Trophoblast cell (in vitro differentiated cells and primary cell): Measurements from ENCODE around the gene DDX39B.

ENCODE experiments used
- DNase-seq, 2 donors: peaks; one replicate each; pipeline ENCODE4 v3.0.0-alpha.2; 2016
- H2AFZ ChIP-seq: 2 replicates; pipeline ENCODE4 v1.6.1; 2013; ENCODE audit warnings: low read length, moderate library complexity, mild to moderate bottlenecking; ENCODE audit not compliant: insufficient read depth, poor library complexity
- H2AK5ac ChIP-seq: 2 replicates; pipeline ENCODE4 v1.6.1; 2013; ENCODE audit warnings: mild to moderate bottlenecking, low read length
- H2BK120ac ChIP-seq: 2 replicates; pipeline ENCODE4 v1.6.1; 2013; ENCODE audit warnings: low read length, mild to moderate bottlenecking, moderate library complexity; ENCODE audit not compliant: insufficient read depth, poor library complexity
- H2BK12ac ChIP-seq: 2 replicates; pipeline ENCODE4 v1.6.1; 2013; ENCODE audit warnings: mild to moderate bottlenecking, low read length, moderate library complexity
- H2BK5ac ChIP-seq: 2 replicates; pipeline ENCODE4 v1.6.1; 2013; ENCODE audit warnings: low read length, low read depth, moderate library complexity, mild to moderate bottlenecking; ENCODE audit not compliant: poor library complexity
- H3K14ac ChIP-seq: 2 replicates; pipeline ENCODE4 v1.6.1; 2013; ENCODE audit warnings: mild to moderate bottlenecking, low read length
- H3K18ac ChIP-seq: 2 replicates; pipeline ENCODE4 v1.6.1; 2013; ENCODE audit warnings: mild to moderate bottlenecking, low read length
- H3K23ac ChIP-seq: 2 replicates; pipeline ENCODE4 v1.6.1; 2013; ENCODE audit warnings: low read length
- H3K27ac ChIP-seq: 2 replicates; pipeline ENCODE4 v1.5.1; 2013; ENCODE audit warnings: low read depth, mild to moderate bottlenecking, inconsistent platforms, low read length, moderate library complexity
- H3K27me3 ChIP-seq: 2 replicates; pipeline ENCODE4 v1.6.1; 2013; ENCODE audit warnings: inconsistent platforms, mild to moderate bottlenecking, low read length, moderate library complexity; ENCODE audit not compliant: insufficient read depth
- H3K36me3 ChIP-seq, 2 experiments: 1 replicate in 1 of 2; 2 replicates in 1 of 2; pipeline ENCODE4 v1.6.1; 2013; ENCODE audit warnings: low read length in 2 of 2, mild to moderate bottlenecking in 2 of 2, moderate library complexity in 1 of 2; ENCODE audit not compliant: insufficient read depth in 2 of 2, control insufficient read depth in 1 of 2
- H3K4ac ChIP-seq: 2 replicates; pipeline ENCODE4 v1.6.1; 2013; ENCODE audit warnings: low read depth, mild to moderate bottlenecking, low read length, moderate library complexity
- H3K4me1 ChIP-seq, 2 experiments: 1 replicate in 1 of 2; 2 replicates in 1 of 2; pipeline ENCODE4 v1.6.1; 2013; ENCODE audit warnings: low read length in 2 of 2, mild to moderate bottlenecking in 2 of 2, moderate library complexity in 1 of 2; ENCODE audit not compliant: insufficient read depth in 2 of 2, control insufficient read depth in 1 of 2
- H3K4me2 ChIP-seq: 2 replicates; pipeline ENCODE4 v1.6.1; 2013; ENCODE audit warnings: inconsistent platforms, mild to moderate bottlenecking, low read length, moderate library complexity
- H3K4me3 ChIP-seq: 2 replicates; pipeline ENCODE4 v1.5.1; 2013; ENCODE audit warnings: mild to moderate bottlenecking, low read depth, low read length, inconsistent platforms
- H3K79me1 ChIP-seq: one replicate; pipeline ENCODE4 v1.6.1; 2013; ENCODE audit warnings: low read length
- H3K79me2 ChIP-seq: 2 replicates; pipeline ENCODE4 v1.6.1; 2013; ENCODE audit warnings: low read length, mild to moderate bottlenecking; ENCODE audit not compliant: control insufficient read depth, insufficient read depth, poor library complexity
- H3K9ac ChIP-seq: 2 replicates; pipeline ENCODE4 v1.6.1; 2013; ENCODE audit warnings: mild to moderate bottlenecking, low read length
- H3K9me3 ChIP-seq: 2 replicates; pipeline ENCODE4 v1.6.1; 2013; ENCODE audit warnings: low read depth, mild to moderate bottlenecking, control low read depth, inconsistent platforms, low read length; ENCODE audit not compliant: insufficient read depth
- H4K12ac ChIP-seq: 2 replicates; pipeline ENCODE4 v1.6.1; 2013; ENCODE audit warnings: low read depth, mild to moderate bottlenecking, low read length, moderate library complexity
- H4K8ac ChIP-seq: 2 replicates; pipeline ENCODE4 v1.6.1; 2013; ENCODE audit warnings: low read depth, mild to moderate bottlenecking, low read length, moderate library complexity
- H4K91ac ChIP-seq: one replicate; pipeline ENCODE4 v1.6.1; 2013; ENCODE audit warnings: low read depth, mild to moderate bottlenecking, low read length, moderate library complexity
- WGBS: extraction: QIAGEN DNeasy Blood & Tissue Kit; methylation state at CpG from one replicate; pipeline ENCODE4 v1.1.7; 2013; ENCODE audit warnings: missing lambda C conversion rate; ENCODE audit not compliant: insufficient read length, insufficient coverage; ENCODE audit errors: extremely low coverage; 5-methylcytosine and 5-hydroxymethylcytosine counted together

Gene DDX39B

DNA sequence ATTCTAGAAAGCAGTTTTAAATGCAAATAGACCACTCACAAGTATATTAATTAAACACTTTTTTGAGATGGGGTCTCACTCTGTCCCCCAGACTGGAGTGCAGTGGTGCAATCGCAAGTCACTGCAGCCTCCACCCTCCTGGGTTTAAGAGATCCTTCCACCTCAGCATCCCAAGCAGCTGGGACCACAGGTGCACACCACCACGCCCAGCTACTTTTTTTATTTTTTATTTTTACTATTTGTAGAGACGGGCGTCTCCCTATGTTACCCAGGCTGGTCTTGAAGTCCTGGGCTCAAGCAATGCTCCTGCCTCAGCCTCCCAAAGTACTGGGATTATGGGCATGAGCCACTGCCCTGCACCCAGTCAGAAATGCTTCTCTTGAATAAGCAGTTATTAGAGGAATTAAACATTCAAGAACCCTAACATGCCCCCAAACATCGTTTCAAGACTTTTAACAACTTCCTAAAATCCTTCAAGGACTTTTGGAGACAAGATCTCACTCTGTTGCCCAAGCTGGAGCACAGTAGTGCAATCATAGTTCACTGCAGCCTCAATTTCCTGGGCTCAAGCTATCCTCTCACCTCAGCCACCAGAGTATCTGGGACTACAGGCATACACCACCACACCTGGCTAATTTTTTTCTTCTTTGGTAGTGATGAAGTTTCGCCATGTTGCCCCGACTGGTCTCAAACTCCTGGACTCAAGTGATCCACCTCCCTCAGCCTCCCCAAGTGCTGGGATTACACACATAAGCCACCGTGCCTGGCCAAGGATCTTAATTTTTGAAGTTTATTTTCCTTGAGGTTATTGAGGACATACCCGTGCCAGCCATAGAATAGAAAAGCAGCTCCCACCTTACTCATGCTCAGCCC lies 9.8 kb downstream of the DDX39B start:
- H3K4ac ChIP-seq = no peak overlapping the region
- no peak overlapping the region for H4K8ac ChIP-seq
- no peak overlapping the region for H3K4me2 ChIP-seq

DNA sequence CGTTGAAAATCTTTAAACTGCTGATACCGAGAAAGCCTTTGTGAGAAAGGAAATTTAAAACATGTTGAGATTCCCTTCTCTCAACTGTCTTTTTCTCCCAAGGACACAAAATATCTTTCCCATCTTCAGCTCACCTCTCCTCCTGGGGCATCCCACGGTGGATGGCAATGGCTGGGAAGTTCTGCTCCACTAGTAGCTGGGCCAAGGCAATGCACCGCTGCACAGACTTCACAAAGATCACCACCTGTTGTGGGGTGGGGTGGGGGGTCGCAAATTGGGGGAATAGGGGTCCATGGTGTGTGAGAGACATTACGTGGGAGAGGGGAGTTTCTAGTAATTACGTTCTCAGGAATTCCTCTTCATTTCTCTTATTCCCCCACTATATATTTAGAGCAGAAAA lies 10.6 kb downstream of the DDX39B start:
- Histone ChIP-seq H4K12ac (no peak overlapping the region), H2AFZ (no peak overlapping the region), H3K27ac (no peak overlapping the region), H3K79me1 (no peaks in the 10 kb centered on the region), H3K4me1 (no peaks in the 10 kb centered on the region), H3K23ac (no peak overlapping the region), H3K4me3 (no peak overlapping the region), H2AK5ac (no peak overlapping the region), H3K36me3 (peaks cover 42 to 63% of the 10 kb centered on the region in 2 experiments), H2BK5ac (no peak overlapping the region), H2BK120ac (no peak overlapping the region), H3K9ac (no peak overlapping the region), H4K91ac (no peak overlapping the region), H4K8ac (no peak overlapping the region), H3K79me2 (no peaks in the 10 kb centered on the region), H3K18ac (no peak overlapping the region), H3K4ac (no peak overlapping the region), H2BK12ac (no peak overlapping the region), H3K14ac (no peak overlapping the region), H3K27me3 (no peaks in the 10 kb centered on the region), H3K4me2 (no peak overlapping the region), H3K9me3 (no peaks in the 10 kb centered on the region)
- no peak for DNase-seq
- no CpG with 5 or more reads among the region's 7 CpGs for WGBS

More for the DNA sequence above, 9.8 kb downstream of the DDX39B start:
- H3K9me3 ChIP-seq = no peaks in the 10 kb centered on the region
- WGBS = no CpG with 5 or more reads among the region's 9 CpGs
- H3K79me1 ChIP-seq = no peaks in the 10 kb centered on the region
- DNase-seq = no peak
- H3K79me2 ChIP-seq = no peaks in the 10 kb centered on the region
- no peak overlapping the region for H2AK5ac ChIP-seq
- no peak overlapping the region for H2BK5ac ChIP-seq
- peaks cover 48 to 71% of the 10 kb centered on the region in 2 experiments for H3K36me3 ChIP-seq
- H4K91ac ChIP-seq = no peak overlapping the region
- H3K18ac ChIP-seq = no peak overlapping the region
- no peak overlapping the region for H2BK120ac ChIP-seq
- no peak overlapping the region for H3K9ac ChIP-seq
- no peak overlapping the region for H3K4me3 ChIP-seq
- no peak overlapping the region for H3K14ac ChIP-seq
- H2BK12ac ChIP-seq = no peak overlapping the region
- H4K12ac ChIP-seq = no peak overlapping the region
- H3K23ac ChIP-seq = no peak overlapping the region
- no peaks in the 10 kb centered on the region for H3K27me3 ChIP-seq
- H3K4me1 ChIP-seq = no peaks in the 10 kb centered on the region
- H2AFZ ChIP-seq = no peak overlapping the region
- no peak overlapping the region for H3K27ac ChIP-seq

DNA sequence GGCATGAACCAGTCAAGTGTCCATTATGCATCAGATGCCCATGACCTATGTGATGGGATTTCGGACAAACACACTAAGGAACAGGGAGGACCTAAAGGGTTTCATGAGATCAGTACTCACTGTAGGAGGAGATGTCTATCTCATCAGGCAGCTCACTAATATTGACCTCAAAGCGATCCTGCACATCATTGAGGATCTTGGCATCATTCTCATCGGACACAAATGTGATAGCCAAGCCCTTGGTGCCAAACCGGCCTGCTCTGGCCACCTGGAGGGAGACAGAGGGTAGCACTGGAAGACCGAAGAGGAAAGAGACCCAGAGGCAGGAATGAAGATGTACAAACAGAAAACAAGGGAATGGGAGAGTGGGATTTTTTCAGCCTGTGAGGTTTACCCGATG lies 11.1 kb downstream of the DDX39B start:
- Histone ChIP-seq H3K9me3 (no peaks in the 10 kb centered on the region), H2BK5ac (no peak overlapping the region), H2AK5ac (no peak overlapping the region), H3K79me1 (no peaks in the 10 kb centered on the region), H3K27me3 (no peaks in the 10 kb centered on the region), H4K8ac (no peak overlapping the region), H3K27ac (no peak overlapping the region), H3K9ac (no peak overlapping the region), H3K79me2 (no peaks in the 10 kb centered on the region), H2BK12ac (no peak overlapping the region), H3K4me2 (no peak overlapping the region), H3K23ac (no peak overlapping the region), H3K14ac (no peak overlapping the region), H3K4me3 (no peak overlapping the region), H4K91ac (no peak overlapping the region), H3K36me3 (peaks cover 42 to 58% of the 10 kb centered on the region in 2 experiments), H3K4ac (no peak overlapping the region), H3K18ac (no peak overlapping the region), H3K4me1 (no peaks in the 10 kb centered on the region), H2AFZ (no peak overlapping the region), H4K12ac (no peak overlapping the region), H2BK120ac (no peak overlapping the region)
- DNase-seq = no peak
- no CpG with 5 or more reads among the region's 6 CpGs for WGBS

DNA sequence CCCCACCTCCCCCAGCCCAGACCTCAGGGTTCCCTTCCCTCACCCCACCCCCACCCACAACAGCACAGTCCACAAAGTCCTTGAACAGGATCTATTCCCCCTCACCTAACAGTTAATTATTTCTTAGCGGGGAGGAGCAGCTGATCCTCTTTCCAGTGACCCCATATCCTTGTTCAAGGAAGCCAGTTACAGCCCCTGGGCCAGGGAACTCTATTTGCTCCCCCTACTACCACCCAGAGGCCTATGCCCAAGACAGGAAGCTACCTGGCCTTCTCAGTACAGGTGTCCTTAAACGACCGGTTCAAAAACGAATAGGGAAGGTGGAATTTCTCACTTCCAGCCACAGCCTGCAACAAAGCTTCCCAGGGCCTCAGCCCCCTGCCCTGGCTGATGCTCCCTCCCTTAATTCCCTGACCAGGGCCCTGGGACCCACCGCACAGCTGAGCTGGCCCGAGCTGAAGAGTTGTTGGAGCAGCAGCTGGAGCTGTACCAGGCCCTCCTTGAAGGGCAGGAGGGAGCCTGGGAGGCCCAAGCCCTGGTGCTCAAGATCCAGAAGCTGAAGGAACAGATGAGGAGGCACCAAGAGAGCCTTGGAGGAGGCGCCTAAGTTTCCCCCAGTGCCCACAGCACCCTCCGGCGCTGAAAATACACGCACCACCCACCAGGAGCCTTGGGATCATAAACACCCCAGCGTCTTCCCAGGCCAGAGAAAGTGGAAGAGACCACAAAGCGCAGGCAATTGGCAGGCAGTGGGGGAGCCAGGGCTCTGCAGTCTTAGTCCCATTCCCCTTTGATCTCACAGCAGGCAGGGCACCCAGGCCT lies 12.3 kb downstream of the DDX39B start:
- H3K14ac ChIP-seq = no peak overlapping the region
- no peak overlapping the region for H4K8ac ChIP-seq
- H3K23ac ChIP-seq = no peak overlapping the region
- peaks cover 33 to 48% of the 10 kb centered on the region in 2 experiments for H3K36me3 ChIP-seq
- H3K27me3 ChIP-seq = no peaks in the 10 kb centered on the region
- no peaks in the 10 kb centered on the region for H3K4me1 ChIP-seq
- H3K4ac ChIP-seq = no peak overlapping the region
- no peak overlapping the region for H4K12ac ChIP-seq
- H3K79me1 ChIP-seq = no peaks in the 10 kb centered on the region
- WGBS = no CpG with 5 or more reads among the region's 12 CpGs
- H2BK5ac ChIP-seq = no peak overlapping the region
- no peak for DNase-seq
- H2BK120ac ChIP-seq = no peak overlapping the region
- no peak overlapping the region for H3K27ac ChIP-seq
- no peak overlapping the region for H3K4me2 ChIP-seq
- H3K9me3 ChIP-seq = no peaks in the 10 kb centered on the region
- H2BK12ac ChIP-seq = no peak overlapping the region
- H3K79me2 ChIP-seq = no peaks in the 10 kb centered on the region
- no peak overlapping the region for H2AK5ac ChIP-seq
- no peak overlapping the region for H3K4me3 ChIP-seq
- no peak overlapping the region for H4K91ac ChIP-seq
- no peak overlapping the region for H3K18ac ChIP-seq
- no peak overlapping the region for H3K9ac ChIP-seq
- H2AFZ ChIP-seq = no peak overlapping the region
